Panc1 (cell line): Measurements from ENCODE around the gene OTC.

ENCODE experiments used
- CTCF ChIP-seq: fragments of 450-650 bp; IDR thresholded peaks from 2 replicates; pipeline ENCODE4 v1.5.1; 2017; ENCODE audit warnings: mild to moderate bottlenecking
- POLR2AphosphoS5 ChIP-seq: IDR thresholded peaks from 2 replicates; pipeline ENCODE4 v1.6.1; 2012; ENCODE audit warnings: mild to moderate bottlenecking, low read depth, low read length, moderate library complexity

- no peak for TF ChIP-seq POLR2AphosphoS5
- no peak for TF ChIP-seq CTCF
Measured at GRCh38 chrX:38342853-38343778, 9.3 kb upstream of the OTC start.
